Mesenchymal stem cell (in vitro differentiated cells and primary cell): ENCODE data around the gene TNFRSF14.

ENCODE experiments used
- DNase-seq: peaks from one replicate; pipeline ENCODE4 v3.0.0-alpha.2; 2013
- H2AFZ ChIP-seq: one replicate; pipeline ENCODE4 v1.6.1; 2013; ENCODE audit warnings: low read depth, mild to moderate bottlenecking, control low read depth, inconsistent platforms, low read length, moderate library complexity
- H2AK5ac ChIP-seq: 2 replicates; pipeline ENCODE4 v1.6.1; 2013; ENCODE audit warnings: low read length, moderate library complexity, mild to moderate bottlenecking, inconsistent platforms; ENCODE audit not compliant: severe bottlenecking
- H2BK120ac ChIP-seq: one replicate; pipeline ENCODE4 v1.6.1; 2013; ENCODE audit warnings: low read depth, mild to moderate bottlenecking, inconsistent platforms, low read length, moderate library complexity
- H2BK12ac ChIP-seq, 2 experiments: one replicate each; pipeline ENCODE4 v1.6.1; 2013; ENCODE audit warnings: inconsistent platforms in 2 of 2, low read length in 2 of 2, mild to moderate bottlenecking in 2 of 2, moderate library complexity in 2 of 2, control low read depth in 1 of 2
- H2BK15ac ChIP-seq: one replicate; pipeline ENCODE4 v1.6.1; 2013; ENCODE audit warnings: mild to moderate bottlenecking, low read depth, inconsistent platforms; ENCODE audit not compliant: poor library complexity, severe bottlenecking
- H2BK5ac ChIP-seq: 2 replicates; pipeline ENCODE4 v1.6.1; 2013; ENCODE audit warnings: low read depth, mild to moderate bottlenecking, low read length, control low read depth, inconsistent platforms; ENCODE audit not compliant: poor library complexity, severe bottlenecking
- H3K14ac ChIP-seq, 2 experiments: one replicate each; pipeline ENCODE4 v1.6.1; 2013; ENCODE audit warnings: inconsistent platforms in 2 of 2, low read length in 2 of 2, control low read depth in 1 of 2, mild to moderate bottlenecking in 1 of 2, moderate library complexity in 1 of 2
- H3K18ac ChIP-seq, 2 experiments: one replicate each; pipeline ENCODE4 v1.6.1; 2013; ENCODE audit warnings: inconsistent platforms in 2 of 2, low read length in 2 of 2, control low read depth in 1 of 2, low read depth in 1 of 2, mild to moderate bottlenecking in 1 of 2
- H3K23ac ChIP-seq, 2 experiments: one replicate each; pipeline ENCODE4 v1.6.1; 2013; ENCODE audit warnings: inconsistent platforms in 2 of 2, low read length in 2 of 2, mild to moderate bottlenecking in 2 of 2, moderate library complexity in 2 of 2, control low read depth in 1 of 2
- H3K27ac ChIP-seq: 2 replicates; pipeline ENCODE4 v1.5.1; 2013; ENCODE audit warnings: mild to moderate bottlenecking, moderate library complexity, low read length, control low read depth, inconsistent platforms; ENCODE audit not compliant: poor library complexity, severe bottlenecking
- H3K27me3 ChIP-seq, 2 experiments: 2 replicates each; pipeline versions ENCODE4 v1.6.1 to v1.7.0; 2013; ENCODE audit warnings: low read length in 2 of 2, mild to moderate bottlenecking in 2 of 2, moderate library complexity in 2 of 2, control low read depth in 1 of 2, inconsistent platforms in 1 of 2; ENCODE audit not compliant: control insufficient read depth in 1 of 2, insufficient read depth in 1 of 2
- H3K36me3 ChIP-seq, 2 experiments: 2 replicates each; pipeline versions ENCODE4 v1.6.1 to v1.7.0; 2013; ENCODE audit warnings: low read length in 2 of 2, control low read depth in 1 of 2, inconsistent platforms in 1 of 2, low read depth in 1 of 2, mild to moderate bottlenecking in 1 of 2; ENCODE audit not compliant: insufficient read depth in 2 of 2, control insufficient read depth in 1 of 2
- H3K4ac ChIP-seq, 2 experiments: one replicate each; pipeline ENCODE4 v1.6.1; 2013; ENCODE audit warnings: inconsistent platforms in 2 of 2, low read length in 2 of 2, mild to moderate bottlenecking in 2 of 2, moderate library complexity in 2 of 2, control low read depth in 1 of 2, low read depth in 1 of 2
- H3K4me1 ChIP-seq: 2 replicates; pipeline ENCODE4 v1.6.1; 2013; ENCODE audit warnings: low read depth, low read length, control low read depth; ENCODE audit not compliant: control insufficient read depth, insufficient read depth
- H3K4me2 ChIP-seq: 2 replicates; pipeline ENCODE4 v1.6.1; 2013; ENCODE audit warnings: low read length, mild to moderate bottlenecking, inconsistent platforms; ENCODE audit not compliant: poor library complexity, severe bottlenecking
- H3K4me3 ChIP-seq, 2 experiments: 2 replicates each; pipeline versions ENCODE4 v1.5.1 to v1.7.0; 2013; ENCODE audit warnings: low read length in 2 of 2, mild to moderate bottlenecking in 2 of 2, control low read depth in 1 of 2, low read depth in 1 of 2; ENCODE audit not compliant: insufficient read depth in 1 of 2
- H3K79me1 ChIP-seq: replicated peaks from 2 replicates; pipeline ENCODE4 v1.6.1; 2013; ENCODE audit warnings: mild to moderate bottlenecking, control low read depth, low read length, inconsistent platforms; ENCODE audit not compliant: poor library complexity, severe bottlenecking
- H3K9ac ChIP-seq: 2 replicates; pipeline ENCODE4 v1.7.0; 2013; ENCODE audit warnings: mild to moderate bottlenecking, low read length, moderate library complexity
- H3K9me3 ChIP-seq: 2 replicates; pipeline ENCODE4 v1.7.0; 2013; ENCODE audit warnings: mild to moderate bottlenecking, low read length; ENCODE audit not compliant: control insufficient read depth
- H4K8ac ChIP-seq: one replicate; pipeline ENCODE4 v1.6.1; 2013; ENCODE audit warnings: inconsistent platforms, mild to moderate bottlenecking, low read length, moderate library complexity
- H4K91ac ChIP-seq: one replicate; pipeline ENCODE4 v1.6.1; 2013; ENCODE audit warnings: mild to moderate bottlenecking, low read length, inconsistent platforms
- whole genome bisulfite sequencing: methylation state at CpG from one replicate; pipeline ENCODE4 v1.1.7; 2013; ENCODE audit warnings: mixed read lengths; 5-methylcytosine and 5-hydroxymethylcytosine counted together

Gene TNFRSF14

GRCh38 chr1:2530513-2531361 is 25.4 kb upstream of the TNFRSF14 start:
- Histone ChIP-seq H4K91ac (no peak overlapping the region), H3K14ac (peak overlapping the region in 1 of 2 experiments; percentile 29), H2BK120ac (no peak overlapping the region), H4K8ac (no peak overlapping the region), H2BK12ac (no peak overlapping the region), H2BK15ac (no peak overlapping the region), H3K18ac (no peak overlapping the region), H3K79me1 (no peaks in the 10 kb centered on the region), H3K4me3 (no peak overlapping the region), H3K4me1 (peaks cover 65% of the 10 kb centered on the region), H3K4ac (no peak overlapping the region), H3K36me3 (peaks cover 0 to 3% of the 10 kb centered on the region in 2 experiments), H3K9ac (no peak overlapping the region), H3K9me3 (no peaks in the 10 kb centered on the region), H2BK5ac (no peak overlapping the region), H3K27me3 (peaks cover 29 to 69% of the 10 kb centered on the region in 2 experiments), H2AFZ (no peak overlapping the region), H3K4me2 (peak overlapping the region; percentile 59), H3K27ac (no peak overlapping the region), H2AK5ac (no peak overlapping the region), H3K23ac (peak overlapping the region in 1 of 2 experiments; percentile 27)
- WGBS: 45% methylated on average over 23 of the region's 30 CpGs
- no peak for DNase-seq

GRCh38 chr1:2532485-2533160 is 23.5 kb upstream of the TNFRSF14 start:
- Histone ChIP-seq H3K4me2 (no peak overlapping the region), H3K14ac (no peak overlapping the region), H3K4me3 (no peak overlapping the region), H3K18ac (no peak overlapping the region), H3K79me1 (no peaks in the 10 kb centered on the region), H3K27ac (no peak overlapping the region), H3K23ac (no peak overlapping the region), H3K27me3 (peaks cover 26 to 83% of the 10 kb centered on the region in 2 experiments), H3K9ac (no peak overlapping the region), H4K8ac (no peak overlapping the region), H2BK120ac (no peak overlapping the region), H3K4me1 (peaks cover 59% of the 10 kb centered on the region), H3K4ac (no peak overlapping the region), H2AK5ac (no peak overlapping the region), H3K9me3 (no peaks in the 10 kb centered on the region), H4K91ac (no peak overlapping the region), H3K36me3 (peaks cover 0 to 3% of the 10 kb centered on the region in 2 experiments), H2BK15ac (no peak overlapping the region), H2BK12ac (no peak overlapping the region), H2AFZ (no peak overlapping the region), H2BK5ac (no peak overlapping the region)
- WGBS: 83% methylated on average over 18 of the region's 23 CpGs
- DNase-seq: no peak

- H2AK5ac ChIP-seq: no peak overlapping the region
- H3K36me3 ChIP-seq: peaks cover 0 to 3% of the 10 kb centered on the region in 2 experiments
- H3K79me1 ChIP-seq: no peaks in the 10 kb centered on the region
- H3K27me3 ChIP-seq: peaks cover 22 to 80% of the 10 kb centered on the region in 2 experiments
- H3K4me2 ChIP-seq: no peak overlapping the region
- H2BK5ac ChIP-seq: no peak overlapping the region
- H3K4me1 ChIP-seq: peaks cover 53% of the 10 kb centered on the region
- no peak overlapping the region for H2BK12ac ChIP-seq
- H4K91ac ChIP-seq: no peak overlapping the region
- no peak overlapping the region for H3K23ac ChIP-seq
- no peak overlapping the region for H2BK120ac ChIP-seq
- 79% methylated on average over 10 of the region's 11 CpGs for WGBS
- H3K4me3 ChIP-seq: no peak overlapping the region
- H3K27ac ChIP-seq: no peak overlapping the region
- no peak overlapping the region for H2AFZ ChIP-seq
- no peak overlapping the region for H2BK15ac ChIP-seq
- no peak overlapping the region for H3K14ac ChIP-seq
- H3K18ac ChIP-seq: no peak overlapping the region
- DNase-seq: no peak
- no peak overlapping the region for H3K4ac ChIP-seq
- H4K8ac ChIP-seq: no peak overlapping the region
- no peaks in the 10 kb centered on the region for H3K9me3 ChIP-seq
- no peak overlapping the region for H3K9ac ChIP-seq
These were observed 22.8 kb upstream of the TNFRSF14 start for GRCh38 chr1:2533365-2533764.

GRCh38 chr1:2534315-2534686 is 21.9 kb upstream of the TNFRSF14 start:
- Histone ChIP-seq H3K27ac (no peak overlapping the region), H3K23ac (no peak overlapping the region), H3K9ac (no peak overlapping the region), H3K4me3 (no peak overlapping the region), H3K18ac (no peak overlapping the region), H3K4me2 (no peak overlapping the region), H3K14ac (no peak overlapping the region), H3K4ac (no peak overlapping the region), H3K27me3 (peaks cover 15 to 79% of the 10 kb centered on the region in 2 experiments), H3K4me1 (peaks cover 47% of the 10 kb centered on the region), H2AFZ (no peak overlapping the region), H4K8ac (no peak overlapping the region), H3K36me3 (peaks cover 0 to 3% of the 10 kb centered on the region in 2 experiments), H2BK15ac (no peak overlapping the region), H2BK120ac (no peak overlapping the region), H2BK5ac (no peak overlapping the region), H3K9me3 (no peaks in the 10 kb centered on the region), H3K79me1 (no peaks in the 10 kb centered on the region), H2AK5ac (no peak overlapping the region), H4K91ac (no peak overlapping the region), H2BK12ac (peak overlapping the region in 1 of 2 experiments; percentile 15)
- WGBS: 59% methylated on average over 4 of the region's 7 CpGs
- no peak for DNase-seq
